SK-N-SH (cell line): ENCODE results near the gene SRSF3. TPM values are rescaled to one million over a fixed set of nuclear protein-coding genes. Genes with fewer than 3 reads are reported as not detected.

ENCODE experiments used
- CTCF ChIA-PET: fragments of 300-600, 350-600 bp; formaldehyde crosslinking; extraction: SDS; loops from one replicate; lab custom pipeline; 2021; lab: Yijun Ruan, JAX
- POLR2A ChIA-PET: fragments of 350-600 bp; sonication (Branson Sonifier 250); formaldehyde crosslinking; extraction: SDS; loops from one replicate; lab custom pipeline; 2020; ENCODE audit warnings: antibody characterized with exemption, inconsistent platforms; lab: Yijun Ruan, JAX
- DNase-seq: peaks from one replicate; pipeline ENCODE4 v3.0.0; 2012
- H2AFZ ChIP-seq: fragments of 200-600 bp; sonication (generic); 2 replicates; pipeline ENCODE4 v1.8.1; 2016; ENCODE audit warnings: antibody characterized with exemption, mild to moderate bottlenecking, low read depth
- H3F3A ChIP-seq: fragments of 200-600 bp; sonication (generic); replicated peaks from 2 replicates; pipeline ENCODE3; 2016; ENCODE audit warnings: antibody characterized with exemption, mild to moderate bottlenecking; ENCODE audit not compliant: insufficient read depth
- H3K27ac ChIP-seq, 2 experiments: fragments of 200-500 bp in 1 of 2; fragments of 200-600 bp in 1 of 2; sonication (Bioruptor generic) in 1 of 2; sonication (generic), shearing (Covaris generic) in 1 of 2; 2 replicates each; pipeline versions ENCODE4 v1.5.1 to v1.6.1; 2014 to 2016; ENCODE audit warnings: low read depth in 2 of 2, inconsistent platforms in 1 of 2, low read length in 1 of 2, mild to moderate bottlenecking in 1 of 2, mixed read lengths in 1 of 2
- H3K27me3 ChIP-seq: fragments of 200-600 bp; sonication (generic), shearing (Covaris generic); 2 replicates; pipeline ENCODE4 v1.6.1; 2016; ENCODE audit warnings: mixed run types; ENCODE audit not compliant: insufficient read depth
- H3K36me3 ChIP-seq, 2 experiments: fragments of 200-500 bp in 1 of 2; fragments of 200-600 bp in 1 of 2; sonication (Bioruptor generic) in 1 of 2; sonication (generic) in 1 of 2; replicated peaks in 1 of 2; 2 replicates each; pipeline versions ENCODE3 to v1.5.1; 2014 to 2016; ENCODE audit warnings: low read length in 1 of 2, mild to moderate bottlenecking in 1 of 2; ENCODE audit not compliant: insufficient read depth in 2 of 2, control insufficient read depth in 1 of 2
- H3K4me1 ChIP-seq, 2 experiments: fragments of 200-500 bp in 1 of 2; fragments of 200-600 bp in 1 of 2; sonication (Bioruptor generic) in 1 of 2; sonication (generic), shearing (Covaris generic) in 1 of 2; 2 replicates each; pipeline versions ENCODE4 v1.5.1 to v1.6.1; 2014 to 2016; ENCODE audit warnings: low read depth in 1 of 2, low read length in 1 of 2, mixed run types in 1 of 2; ENCODE audit not compliant: insufficient read depth in 2 of 2, control insufficient read depth in 1 of 2
- H3K4me2 ChIP-seq: fragments of 200-600 bp; sonication (generic), shearing (Covaris generic); 2 replicates; pipeline ENCODE4 v1.6.1; 2017; ENCODE audit warnings: mixed run types
- H3K4me3 ChIP-seq, 2 experiments: fragments of 200-500 bp in 1 of 2; fragments of 200-600 bp in 1 of 2; sonication (Bioruptor generic) in 1 of 2; sonication (generic), shearing (Covaris generic) in 1 of 2; 2 replicates each; pipeline versions ENCODE4 v1.5.1 to v1.8.1; 2014 to 2016; ENCODE audit warnings: low read depth in 2 of 2, inconsistent platforms in 1 of 2, low read length in 1 of 2, mild to moderate bottlenecking in 1 of 2, mixed read lengths in 1 of 2, moderate library complexity in 1 of 2
- H3K79me2 ChIP-seq: fragments of 200-600 bp; sonication (generic); 2 replicates; pipeline ENCODE4 v1.8.1; 2017; ENCODE audit warnings: mild to moderate bottlenecking; ENCODE audit not compliant: insufficient read depth
- H3K9ac ChIP-seq: fragments of 200-600 bp; sonication (generic); 2 replicates; pipeline ENCODE4 v1.6.1; 2017; ENCODE audit warnings: mixed run types
- H3K9me2 ChIP-seq: fragments of 200-600 bp; sonication (generic); 2 replicates; pipeline ENCODE4 v1.6.1; 2017; ENCODE audit warnings: mixed run types
- H3K9me3 ChIP-seq: fragments of 200-600 bp; sonication (generic); 2 replicates; pipeline ENCODE4 v1.6.1; 2017; ENCODE audit warnings: mixed run types, mild to moderate bottlenecking, moderate library complexity
- H4K20me1 ChIP-seq: fragments of 200-600 bp; sonication (generic); 2 replicates; pipeline ENCODE4 v1.6.1; 2017; ENCODE audit warnings: mild to moderate bottlenecking, mixed run types; ENCODE audit not compliant: insufficient read depth
- MXI1 ChIP-seq: IDR thresholded peaks from 2 replicates; pipeline ENCODE4 v1.6.1; 2012; ENCODE audit warnings: mild to moderate bottlenecking, low read depth, low read length, improper control_type of control experiment
- NRF1 ChIP-seq: IDR thresholded peaks from 2 replicates; pipeline ENCODE4 v1.6.1; 2012; ENCODE audit warnings: low read depth, mild to moderate bottlenecking, low read length
- POLR2AphosphoS5 ChIP-seq: IDR thresholded peaks from 2 replicates; pipeline ENCODE4 v1.6.1; 2012; ENCODE audit warnings: low read depth, low read length
- RXRA ChIP-seq: IDR thresholded peaks from 2 replicates; pipeline ENCODE4 v1.4.0; 2012; ENCODE audit warnings: low read depth, mild to moderate bottlenecking, borderline replicate concordance
- TCF12 ChIP-seq: IDR thresholded peaks from 2 replicates; pipeline ENCODE4 v1.4.0; 2012
- YY1 ChIP-seq: IDR thresholded peaks from 2 replicates; pipeline ENCODE4 v1.4.0; 2012; ENCODE audit warnings: low read depth, mild to moderate bottlenecking
- WGBS: methylation state at CpG from one replicate; pipeline ENCODE4 v1.1.6; 2017; ENCODE audit warnings: low lambda C conversion rate; 5-methylcytosine and 5-hydroxymethylcytosine counted together
- polyA plus RNA-seq, 3 experiments: library from polyadenylated mRNA; depleted of rRNA; stranded (reverse); fragments of >200 nt; gene quantifications; 2 replicates each; pipeline ENCODE4 v1.2.3, GENCODE V29; 2012
- TF ChIP-seq, protein P1 (sequence below): fragments of 150-350 bp; IDR thresholded peaks from 2 replicates; pipeline ENCODE4 v1.6.1; 2016; ENCODE audit warnings: mild to moderate bottlenecking, low read depth, low read length
- TF ChIP-seq, protein P2 (sequence below): IDR thresholded peaks from 2 replicates; pipeline ENCODE4 v1.4.0; 2012; ENCODE audit warnings: low read depth, borderline replicate concordance
- TF ChIP-seq, protein P3 (sequence below): IDR thresholded peaks from 2 replicates; pipeline ENCODE4 v1.4.0; 2012; ENCODE audit warnings: low read depth, borderline replicate concordance
- TF ChIP-seq, protein P4 (sequence below): IDR thresholded peaks from 2 replicates; pipeline ENCODE4; 2012

The SRSF3 gene
- polyA plus RNA-seq, 1 of the 3 experiments (the other 2 are of a cell fraction), result 351 TPM

DNA sequence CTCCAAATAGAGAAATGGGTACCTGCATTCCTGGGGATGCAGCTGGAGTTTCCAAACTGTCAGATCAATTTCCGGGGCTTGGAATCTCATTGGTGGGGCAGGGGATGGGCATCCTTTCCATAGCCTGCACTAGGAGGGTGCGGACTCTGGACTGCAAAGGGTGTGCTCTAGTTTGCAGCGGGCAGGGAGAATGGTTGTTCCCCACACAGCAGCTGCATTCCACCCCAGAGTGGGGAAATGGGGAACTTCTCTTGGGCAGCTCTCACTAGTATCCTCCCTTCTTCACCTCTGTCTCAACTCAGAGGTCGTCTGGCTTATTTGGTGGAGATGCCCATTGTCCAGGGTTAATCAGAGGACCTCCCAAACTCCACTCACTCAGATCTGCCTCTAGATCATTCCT is 49.8 kb downstream of the SRSF3 start (continued):
- TF ChIP-seq, protein P1, sequence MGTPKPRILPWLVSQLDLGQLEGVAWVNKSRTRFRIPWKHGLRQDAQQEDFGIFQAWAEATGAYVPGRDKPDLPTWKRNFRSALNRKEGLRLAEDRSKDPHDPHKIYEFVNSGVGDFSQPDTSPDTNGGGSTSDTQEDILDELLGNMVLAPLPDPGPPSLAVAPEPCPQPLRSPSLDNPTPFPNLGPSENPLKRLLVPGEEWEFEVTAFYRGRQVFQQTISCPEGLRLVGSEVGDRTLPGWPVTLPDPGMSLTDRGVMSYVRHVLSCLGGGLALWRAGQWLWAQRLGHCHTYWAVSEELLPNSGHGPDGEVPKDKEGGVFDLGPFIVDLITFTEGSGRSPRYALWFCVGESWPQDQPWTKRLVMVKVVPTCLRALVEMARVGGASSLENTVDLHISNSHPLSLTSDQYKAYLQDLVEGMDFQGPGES, result no peak

DNA sequence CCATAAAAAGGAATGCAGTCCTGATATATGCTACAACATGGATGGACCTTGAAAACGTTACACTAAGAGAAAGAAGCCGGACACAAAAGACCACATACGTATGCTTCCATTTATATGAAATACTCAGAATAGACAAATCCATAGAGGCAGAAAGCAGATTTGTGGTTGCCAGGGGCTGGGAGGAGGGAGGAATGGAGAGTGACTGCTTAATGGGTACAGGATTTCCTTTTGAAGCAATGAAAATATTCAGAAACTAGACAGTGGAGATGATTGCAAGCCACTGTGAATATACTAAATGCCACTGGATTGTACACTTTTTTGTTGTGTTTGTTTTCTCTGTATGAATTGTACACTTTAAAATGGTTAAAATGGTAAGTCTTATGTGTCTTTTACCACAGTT is 54.9 kb downstream of the SRSF3 start:
- no peak overlapping the region for H3K9ac ChIP-seq
- H3K9me3 ChIP-seq, result no peaks in the 10 kb centered on the region
- H3F3A ChIP-seq, result no peaks in the 10 kb centered on the region
- H4K20me1 ChIP-seq, result no peaks in the 10 kb centered on the region
- no peak overlapping the region for H2AFZ ChIP-seq
- H3K9me2 ChIP-seq, result no peaks in the 10 kb centered on the region
- H3K27ac ChIP-seq, result no peak overlapping the region
- H3K4me3 ChIP-seq, result no peak overlapping the region
- CTCF ChIA-PET, result no interaction called here
- no peaks in the 10 kb centered on the region for H3K79me2 ChIP-seq
- H3K27me3 ChIP-seq, result peaks cover 5% of the 10 kb centered on the region; the same call in 1 of the 2 replicates
- no peak for DNase-seq
- WGBS, result 92% methylated on average over 3 of the region's 3 CpGs
- TF ChIP-seq, protein P2, sequence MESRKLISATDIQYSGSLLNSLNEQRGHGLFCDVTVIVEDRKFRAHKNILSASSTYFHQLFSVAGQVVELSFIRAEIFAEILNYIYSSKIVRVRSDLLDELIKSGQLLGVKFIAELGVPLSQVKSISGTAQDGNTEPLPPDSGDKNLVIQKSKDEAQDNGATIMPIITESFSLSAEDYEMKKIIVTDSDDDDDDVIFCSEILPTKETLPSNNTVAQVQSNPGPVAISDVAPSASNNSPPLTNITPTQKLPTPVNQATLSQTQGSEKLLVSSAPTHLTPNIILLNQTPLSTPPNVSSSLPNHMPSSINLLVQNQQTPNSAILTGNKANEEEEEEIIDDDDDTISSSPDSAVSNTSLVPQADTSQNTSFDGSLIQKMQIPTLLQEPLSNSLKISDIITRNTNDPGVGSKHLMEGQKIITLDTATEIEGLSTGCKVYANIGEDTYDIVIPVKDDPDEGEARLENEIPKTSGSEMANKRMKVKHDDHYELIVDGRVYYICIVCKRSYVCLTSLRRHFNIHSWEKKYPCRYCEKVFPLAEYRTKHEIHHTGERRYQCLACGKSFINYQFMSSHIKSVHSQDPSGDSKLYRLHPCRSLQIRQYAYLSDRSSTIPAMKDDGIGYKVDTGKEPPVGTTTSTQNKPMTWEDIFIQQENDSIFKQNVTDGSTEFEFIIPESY, result no peak
- TF ChIP-seq, protein P1, result no peak
- TF ChIP-seq, protein P3, sequence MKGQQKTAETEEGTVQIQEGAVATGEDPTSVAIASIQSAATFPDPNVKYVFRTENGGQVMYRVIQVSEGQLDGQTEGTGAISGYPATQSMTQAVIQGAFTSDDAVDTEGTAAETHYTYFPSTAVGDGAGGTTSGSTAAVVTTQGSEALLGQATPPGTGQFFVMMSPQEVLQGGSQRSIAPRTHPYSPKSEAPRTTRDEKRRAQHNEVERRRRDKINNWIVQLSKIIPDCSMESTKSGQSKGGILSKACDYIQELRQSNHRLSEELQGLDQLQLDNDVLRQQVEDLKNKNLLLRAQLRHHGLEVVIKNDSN, result no peak
- TF ChIP-seq YY1 (no peak), NRF1 (no peak), RXRA (no peak), TCF12 (no peak), MXI1 (no peak), POLR2AphosphoS5 (no peak)
- TF ChIP-seq, protein P4, sequence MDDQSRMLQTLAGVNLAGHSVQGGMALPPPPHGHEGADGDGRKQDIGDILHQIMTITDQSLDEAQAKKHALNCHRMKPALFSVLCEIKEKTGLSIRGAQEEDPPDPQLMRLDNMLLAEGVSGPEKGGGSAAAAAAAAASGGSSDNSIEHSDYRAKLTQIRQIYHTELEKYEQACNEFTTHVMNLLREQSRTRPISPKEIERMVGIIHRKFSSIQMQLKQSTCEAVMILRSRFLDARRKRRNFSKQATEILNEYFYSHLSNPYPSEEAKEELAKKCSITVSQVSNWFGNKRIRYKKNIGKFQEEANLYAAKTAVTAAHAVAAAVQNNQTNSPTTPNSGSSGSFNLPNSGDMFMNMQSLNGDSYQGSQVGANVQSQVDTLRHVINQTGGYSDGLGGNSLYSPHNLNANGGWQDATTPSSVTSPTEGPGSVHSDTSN, result no peak
- TF ChIP-seq, all 33 proteins: peak for 0
- H3K36me3 ChIP-seq, result no peaks in the 10 kb centered on the region
- H3K4me1 ChIP-seq, result peaks cover 9 to 14% of the 10 kb centered on the region in 2 experiments; a peak in 3 of 4 replicates
- POLR2A ChIA-PET, result no interaction called here
- no peak overlapping the region for H3K4me2 ChIP-seq
